GM23248 (cell line): ENCODE measurements around the gene HMMR. TPM values are rescaled to one million over a fixed set of nuclear protein-coding genes. Genes with fewer than 3 reads are reported as not detected.
"Not testable (repeated sequence)": the region's sequence is repeated elsewhere in the genome, so short reads cannot be mapped to it uniquely, and the experiment has no call there.

Source experiments
- DNase-seq: peaks from one replicate; pipeline ENCODE4 v3.0.0-alpha.2; 2015
- H2AFZ ChIP-seq: fragments of 200-600 bp; sonication (generic); 2 replicates; pipeline ENCODE4 v1.6.1; 2016; ENCODE audit warnings: antibody characterized with exemption
- H3F3A ChIP-seq: fragments of 200-600 bp; sonication (generic); 2 replicates; pipeline ENCODE4 v1.6.1; 2016; ENCODE audit warnings: mild to moderate bottlenecking, antibody characterized with exemption, mixed run types; ENCODE audit not compliant: insufficient read depth
- H3K27ac ChIP-seq: fragments of 200-600 bp; sonication (generic); 2 replicates; pipeline ENCODE4 v1.5.1; 2016; ENCODE audit warnings: mild to moderate bottlenecking
- H3K27me3 ChIP-seq: fragments of 200-600 bp; sonication (generic); replicated peaks from 2 replicates; pipeline ENCODE4 v1.6.1; 2016; ENCODE audit warnings: mild to moderate bottlenecking; ENCODE audit not compliant: insufficient read depth
- H3K36me3 ChIP-seq: fragments of 200-600 bp; sonication (generic); 2 replicates; pipeline ENCODE4 v1.6.1; 2016; ENCODE audit warnings: low read depth, mild to moderate bottlenecking
- H3K4me1 ChIP-seq: fragments of 200-600 bp; sonication (generic); 2 replicates; pipeline ENCODE4 v1.6.1; 2016; ENCODE audit warnings: mild to moderate bottlenecking; ENCODE audit not compliant: insufficient read depth
- H3K4me2 ChIP-seq: fragments of 200-600 bp; sonication (generic); one replicate; pipeline ENCODE4 v1.6.1; 2016; ENCODE audit warnings: mild to moderate bottlenecking; ENCODE audit not compliant: unreplicated experiment
- H3K4me3 ChIP-seq: fragments of 200-600 bp; sonication (generic); 2 replicates; pipeline ENCODE4 v1.5.1; 2016; ENCODE audit warnings: mild to moderate bottlenecking
- H3K79me2 ChIP-seq: fragments of 200-600 bp; sonication (generic); 2 replicates; pipeline ENCODE4 v1.6.1; 2016; ENCODE audit warnings: mild to moderate bottlenecking; ENCODE audit not compliant: insufficient read depth
- H3K9ac ChIP-seq: fragments of 200-600 bp; sonication (generic); 2 replicates; pipeline ENCODE4 v1.6.1; 2016; ENCODE audit warnings: mild to moderate bottlenecking
- H3K9me2 ChIP-seq: fragments of 200-600 bp; sonication (generic); 2 replicates; pipeline ENCODE4 v1.6.1; 2016; ENCODE audit warnings: mixed run types, mild to moderate bottlenecking, moderate library complexity; ENCODE audit not compliant: insufficient read depth
- H3K9me3 ChIP-seq: fragments of 200-600 bp; sonication (generic); one replicate; pipeline ENCODE4 v1.6.1; 2017; ENCODE audit warnings: low read depth
- H4K20me1 ChIP-seq: fragments of 200-600 bp; sonication (generic); 2 replicates; pipeline ENCODE4 v1.6.0; 2016; ENCODE audit not compliant: insufficient read depth
- EZH2 ChIP-seq: fragments of 200-600 bp; sonication (generic); IDR thresholded peaks from 2 replicates; pipeline ENCODE4 v1.6.1; 2018; ENCODE audit warnings: antibody characterized with exemption, mild to moderate bottlenecking; ENCODE audit not compliant: insufficient read depth, poor library complexity, severe bottlenecking
- EZH2phosphoT487 ChIP-seq: fragments of 200-600 bp; sonication (generic); IDR thresholded peaks from 2 replicates; pipeline ENCODE4 v1.6.1; 2018; ENCODE audit warnings: antibody characterized with exemption, moderate library complexity, mild to moderate bottlenecking, low read depth; ENCODE audit not compliant: insufficient read depth
- WGBS, 2 experiments: methylation state at CpG; one replicate each; pipeline ENCODE4 v1.1.6; 2015 to 2017; ENCODE audit warnings: low lambda C conversion rate in 2 of 2, low coverage in 1 of 2; ENCODE audit errors: missing lambda C conversion rate in 2 of 2; 5-methylcytosine and 5-hydroxymethylcytosine counted together
- in situ Hi-C: fragments of 300-500 bp; cut with MboI; formaldehyde crosslinking; loops from 2 replicates; pipeline ENCODE4 v1.15.0; 2020
- polyA plus RNA-seq: library from polyadenylated mRNA; unstranded; fragments of >200 nt; fragmentation: Nextera tagmentation; extraction: Ambion mirVana; gene quantifications from 2 replicates; pipeline ENCODE4 v1.2.1, GENCODE V29; 2016
- small RNA-seq: library from RNA; depleted of rRNA; stranded (forward); fragments of <200 nt; gene quantifications from one replicate; pipeline ENCODE3, GENCODE V24; 2014; ENCODE audit warnings: low read depth, low replicate concordance
- total RNA-seq: library from RNA; depleted of rRNA; stranded (reverse); fragments of >200 nt; shearing (Covaris generic); gene quantifications from 2 replicates; pipeline ENCODE4 v1.2.3, GENCODE V29; 2014; rRNA removed

The HMMR gene
- total and polyA plus RNA-seq, 2 experiments from 2014 or later = 10.7 to 16.4 TPM

- 39 to 56% methylated on average over 2 of the region's 2 CpGs for WGBS, 2 experiments
- no peaks in the 10 kb centered on the region for H3F3A ChIP-seq
Measured at GRCh38 chr5:163533223-163533622, 72.8 kb downstream of the HMMR start.

GRCh38 chr5:163534492-163535094 lies 74.2 kb downstream of the HMMR start:
- Histone ChIP-seq H3K4me3 (no peak overlapping the region), H3F3A (no peaks in the 10 kb centered on the region), H4K20me1 (no peaks in the 10 kb centered on the region), H3K79me2 (no peaks in the 10 kb centered on the region), H3K9me2 (no peaks in the 10 kb centered on the region), H3K4me1 (no peaks in the 10 kb centered on the region), H3K9me3 (no peaks in the 10 kb centered on the region), H3K4me2 (no peak overlapping the region), H3K36me3 (no peaks in the 10 kb centered on the region), H3K9ac (no peak overlapping the region), H2AFZ (no peak overlapping the region), H3K27ac (no peak overlapping the region), H3K27me3 (peaks cover 13% of the 10 kb centered on the region)
- DNase-seq = no peak
- in situ Hi-C loops = no loop called here
- TF ChIP-seq EZH2phosphoT487 = no peak
- no peak for TF ChIP-seq EZH2
- 29 to 38% methylated on average over 2 of the region's 2 CpGs for WGBS, 2 experiments

More at GRCh38 chr5:163533223-163533622, 72.8 kb downstream of the HMMR start:
- Histone ChIP-seq H3K9ac (no peak overlapping the region), H3K27me3 (peaks cover 13% of the 10 kb centered on the region), H3K9me3 (no peaks in the 10 kb centered on the region), H3K4me3 (no peak overlapping the region), H3K9me2 (no peaks in the 10 kb centered on the region), H3K79me2 (no peaks in the 10 kb centered on the region), H3K4me1 (no peaks in the 10 kb centered on the region), H3K27ac (no peak overlapping the region), H3K4me2 (no peak overlapping the region), H4K20me1 (no peaks in the 10 kb centered on the region), H2AFZ (no peak overlapping the region), H3K36me3 (no peaks in the 10 kb centered on the region)
- in situ Hi-C loops = no loop called here
- no peak for DNase-seq
- no peak for TF ChIP-seq EZH2
- no peak for TF ChIP-seq EZH2phosphoT487

GRCh38 chr5:163535290-163535689 lies 74.9 kb downstream of the HMMR start:
- no peak overlapping the region for H2AFZ ChIP-seq
- H3K9me2 ChIP-seq = no peaks in the 10 kb centered on the region
- H3K4me1 ChIP-seq = no peaks in the 10 kb centered on the region
- WGBS, 2 experiments = 67 to 71% methylated on average over 3 of the region's 3 CpGs
- no peak overlapping the region for H3K9ac ChIP-seq
- no peaks in the 10 kb centered on the region for H3K79me2 ChIP-seq
- no peak overlapping the region for H3K27ac ChIP-seq
- H3K4me3 ChIP-seq = no peak overlapping the region
- H3F3A ChIP-seq = no peaks in the 10 kb centered on the region
- in situ Hi-C loops = no loop called here
- H4K20me1 ChIP-seq = no peaks in the 10 kb centered on the region
- DNase-seq = no peak
- H3K9me3 ChIP-seq = no peaks in the 10 kb centered on the region
- no peak overlapping the region for H3K4me2 ChIP-seq
- H3K36me3 ChIP-seq = no peaks in the 10 kb centered on the region
- H3K27me3 ChIP-seq = peaks cover 13% of the 10 kb centered on the region
- no peak for TF ChIP-seq EZH2
- TF ChIP-seq EZH2phosphoT487 = no peak

- WGBS, 2 experiments = 29 to 34% methylated on average over 3 of the region's 3 CpGs
- H3K27ac ChIP-seq, in situ Hi-C loops, H3K9me2 ChIP-seq, H4K20me1 ChIP-seq, H3K4me2 ChIP-seq, H3K9ac ChIP-seq, H3F3A ChIP-seq, H3K79me2 ChIP-seq, H2AFZ ChIP-seq, DNase-seq, H3K36me3 ChIP-seq, H3K4me1 ChIP-seq, H3K9me3 ChIP-seq, H3K4me3 ChIP-seq: not testable (repeated sequence)
- H3K27me3 ChIP-seq = peaks cover 13% of the 10 kb centered on the region
Measured at GRCh38 chr5:163536442-163536841, 76.0 kb downstream of the HMMR start.

GRCh38 chr5:163540696-163541095 lies 80.3 kb downstream of the HMMR start:
- H4K20me1 ChIP-seq = no peaks in the 10 kb centered on the region
- H3K4me1 ChIP-seq = no peaks in the 10 kb centered on the region
- no peak for DNase-seq
- H3F3A ChIP-seq = no peaks in the 10 kb centered on the region
- no peak overlapping the region for H3K4me3 ChIP-seq
- no peaks in the 10 kb centered on the region for H3K9me2 ChIP-seq
- WGBS, 2 experiments = 14 to 19% methylated on average over 1 of the region's 1 CpG
- no peak for TF ChIP-seq EZH2phosphoT487
- TF ChIP-seq EZH2 = no peak
- no peak overlapping the region for H3K27ac ChIP-seq
- no peak overlapping the region for H3K9ac ChIP-seq
- in situ Hi-C loops = no loop called here
- no peak overlapping the region for H2AFZ ChIP-seq
- H3K9me3 ChIP-seq = no peaks in the 10 kb centered on the region
- H3K79me2 ChIP-seq = no peaks in the 10 kb centered on the region
- no peak overlapping the region for H3K4me2 ChIP-seq
- peaks cover 31% of the 10 kb centered on the region for H3K27me3 ChIP-seq
- H3K36me3 ChIP-seq = no peaks in the 10 kb centered on the region

Small RNA genes within 50 kb of the gene (small RNA-seq; reads per million reads assigned to genes)
- not detected for gene AC008723.1

Other genes starting within 250 kb of the HMMR start
- 166 and 179 TPM in 2 replicates for gene CCNG1, start 23.0 kb upstream of the HMMR start, total RNA-seq
- 101 and 106 TPM in 2 replicates for gene CCNG1, start 23.0 kb upstream of the HMMR start, polyA plus RNA-seq
- gene NUDCD2, start 530 bp upstream of the HMMR start, total RNA-seq = 2.7 and 4.9 TPM in 2 replicates
- gene NUDCD2, start 530 bp upstream of the HMMR start, polyA plus RNA-seq = 57.8 and 59.0 TPM in 2 replicates
- 61.3 and 63.1 TPM in 2 replicates for gene MAT2B, start 45.0 kb downstream of the HMMR start, total RNA-seq
- 95.5 and 98.8 TPM in 2 replicates for gene MAT2B, start 45.0 kb downstream of the HMMR start, polyA plus RNA-seq